ENCODE measurements around the gene THEM5.

THEM5 gene

DNA sequence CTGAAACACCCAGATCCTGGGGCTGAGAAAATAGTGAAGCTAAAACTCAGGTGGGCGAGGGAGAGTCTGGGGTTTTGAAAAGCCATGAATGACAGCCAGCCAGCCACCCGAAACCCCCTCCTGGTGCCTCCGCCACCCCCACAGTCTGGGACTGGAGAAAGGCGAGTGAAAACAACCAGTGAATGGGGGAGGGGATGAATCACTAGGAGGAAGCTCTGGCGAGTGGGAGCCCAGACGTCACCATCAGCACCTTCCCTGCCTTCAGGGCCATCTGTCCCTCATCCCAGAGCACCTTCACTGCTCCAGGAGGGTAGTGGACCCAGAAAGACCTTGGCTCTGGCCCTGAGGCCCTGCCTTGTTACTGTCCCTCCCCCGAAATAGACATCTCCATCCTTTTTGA, 31.1 kb downstream of the THEM5 start:
- TF ChIP-seq, protein P1, sequence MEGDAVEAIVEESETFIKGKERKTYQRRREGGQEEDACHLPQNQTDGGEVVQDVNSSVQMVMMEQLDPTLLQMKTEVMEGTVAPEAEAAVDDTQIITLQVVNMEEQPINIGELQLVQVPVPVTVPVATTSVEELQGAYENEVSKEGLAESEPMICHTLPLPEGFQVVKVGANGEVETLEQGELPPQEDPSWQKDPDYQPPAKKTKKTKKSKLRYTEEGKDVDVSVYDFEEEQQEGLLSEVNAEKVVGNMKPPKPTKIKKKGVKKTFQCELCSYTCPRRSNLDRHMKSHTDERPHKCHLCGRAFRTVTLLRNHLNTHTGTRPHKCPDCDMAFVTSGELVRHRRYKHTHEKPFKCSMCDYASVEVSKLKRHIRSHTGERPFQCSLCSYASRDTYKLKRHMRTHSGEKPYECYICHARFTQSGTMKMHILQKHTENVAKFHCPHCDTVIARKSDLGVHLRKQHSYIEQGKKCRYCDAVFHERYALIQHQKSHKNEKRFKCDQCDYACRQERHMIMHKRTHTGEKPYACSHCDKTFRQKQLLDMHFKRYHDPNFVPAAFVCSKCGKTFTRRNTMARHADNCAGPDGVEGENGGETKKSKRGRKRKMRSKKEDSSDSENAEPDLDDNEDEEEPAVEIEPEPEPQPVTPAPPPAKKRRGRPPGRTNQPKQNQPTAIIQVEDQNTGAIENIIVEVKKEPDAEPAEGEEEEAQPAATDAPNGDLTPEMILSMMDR (IDR thresholded peaks at IDR 0.05; ENCODE audit: control insufficient read depth, insufficient read depth, low read depth, low read length, missing control alignments), result no peak
- no peak overlapping the region for H3K4me3 ChIP-seq (ENCODE audit: control insufficient read depth, low read depth, low read length)
- no peak for DNase-seq (ENCODE audit: low read depth)

DNA sequence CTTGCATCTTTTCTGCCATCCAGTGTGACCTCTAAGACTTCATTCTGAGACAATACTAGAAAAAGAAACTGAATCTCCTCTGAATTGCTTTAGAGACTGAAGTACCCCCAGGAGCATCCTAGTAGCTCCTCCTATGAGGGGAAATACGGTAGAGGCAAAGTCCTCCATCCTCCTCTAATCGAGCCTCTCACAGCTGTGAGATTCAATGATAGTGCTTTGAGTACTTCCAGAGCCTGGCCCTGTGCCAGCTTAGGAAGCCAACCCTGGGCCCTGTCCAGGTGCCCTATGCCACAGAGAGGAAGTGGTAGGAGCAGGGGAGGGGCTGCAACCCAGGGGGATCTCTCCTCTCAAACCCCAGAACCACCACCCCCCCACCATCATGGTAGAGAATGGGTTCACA, 32.6 kb downstream of the THEM5 start:
- no peak for DNase-seq (ENCODE audit: low read depth)
- TF ChIP-seq, protein P1 (IDR thresholded peaks at IDR 0.05; ENCODE audit: control insufficient read depth, insufficient read depth, low read depth, low read length, missing control alignments), result no peak
- no peak overlapping the region for H3K4me3 ChIP-seq (ENCODE audit: control insufficient read depth, low read depth, low read length)

DNA sequence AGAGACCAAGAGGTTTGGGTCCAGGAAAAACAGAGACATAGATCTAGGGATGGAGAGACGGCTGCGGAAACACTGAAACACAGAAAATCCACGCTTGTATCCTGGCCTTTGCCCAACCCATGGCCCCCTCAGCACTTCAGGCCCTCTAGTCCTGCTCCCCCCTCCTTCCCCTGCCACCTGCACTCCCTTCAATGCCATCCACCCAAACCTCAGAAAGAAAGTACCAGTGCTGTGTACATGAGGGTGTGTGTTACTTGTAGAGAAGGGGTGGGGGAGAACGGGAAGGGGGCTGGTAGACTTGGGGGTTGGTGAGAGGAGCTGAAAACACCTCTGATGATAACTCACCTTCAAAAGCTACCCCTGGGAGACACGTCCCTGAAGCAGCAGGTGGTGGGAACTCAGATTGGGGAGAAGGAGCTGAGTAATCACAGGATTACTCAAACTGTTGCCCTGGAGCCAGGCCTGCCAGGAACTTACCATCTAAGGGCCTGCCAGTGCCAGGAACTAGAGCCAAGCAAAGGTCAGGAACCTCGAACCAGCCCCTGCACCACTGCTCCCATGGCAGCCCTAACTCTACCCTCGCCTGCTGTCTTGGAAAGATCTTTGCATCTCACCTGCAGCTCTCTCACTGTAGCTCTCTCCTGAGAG, 33.4 kb downstream of the THEM5 start:
- no peak overlapping the region for H3K4me3 ChIP-seq (ENCODE audit: control insufficient read depth, low read depth, low read length)
- TF ChIP-seq, protein P1 (IDR thresholded peaks at IDR 0.05; ENCODE audit: control insufficient read depth, insufficient read depth, low read depth, low read length, missing control alignments), result no peak
- no peak for DNase-seq (ENCODE audit: low read depth)

DNA sequence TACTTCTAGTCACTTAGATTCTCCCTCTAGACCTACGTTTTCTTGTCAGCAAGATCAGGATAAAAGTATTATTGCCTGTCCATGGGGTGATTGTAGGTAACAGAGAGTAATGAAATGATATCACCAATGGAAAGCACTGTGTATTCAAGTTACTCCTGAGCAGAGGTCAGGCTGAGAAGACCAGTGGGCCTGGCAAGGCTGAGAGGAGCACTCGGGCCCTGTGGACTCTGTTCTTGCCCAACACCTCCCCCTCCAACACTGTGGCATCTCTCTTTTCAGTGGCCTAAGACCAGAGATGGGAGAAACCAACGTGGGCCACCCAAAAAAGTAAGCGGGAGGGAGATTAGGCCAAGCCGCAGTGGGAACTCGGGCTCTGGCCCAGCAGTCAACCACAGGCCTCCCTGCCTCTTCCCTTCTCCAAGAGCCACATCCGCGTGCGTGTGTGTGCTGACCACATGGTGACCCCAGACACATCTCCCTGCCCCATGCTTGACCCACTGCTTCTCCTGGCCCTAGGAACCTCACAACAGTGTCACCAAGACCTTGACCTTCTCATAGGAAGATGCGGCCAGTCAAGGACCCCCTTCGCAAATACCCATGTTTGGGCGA, 34.2 kb downstream of the THEM5 start:
- DNase-seq (ENCODE audit: low read depth), result no peak
- TF ChIP-seq, protein P1 (IDR thresholded peaks at IDR 0.05; ENCODE audit: control insufficient read depth, insufficient read depth, low read depth, low read length, missing control alignments), result no peak
- no peak overlapping the region for H3K4me3 ChIP-seq (ENCODE audit: control insufficient read depth, low read depth, low read length)

DNA sequence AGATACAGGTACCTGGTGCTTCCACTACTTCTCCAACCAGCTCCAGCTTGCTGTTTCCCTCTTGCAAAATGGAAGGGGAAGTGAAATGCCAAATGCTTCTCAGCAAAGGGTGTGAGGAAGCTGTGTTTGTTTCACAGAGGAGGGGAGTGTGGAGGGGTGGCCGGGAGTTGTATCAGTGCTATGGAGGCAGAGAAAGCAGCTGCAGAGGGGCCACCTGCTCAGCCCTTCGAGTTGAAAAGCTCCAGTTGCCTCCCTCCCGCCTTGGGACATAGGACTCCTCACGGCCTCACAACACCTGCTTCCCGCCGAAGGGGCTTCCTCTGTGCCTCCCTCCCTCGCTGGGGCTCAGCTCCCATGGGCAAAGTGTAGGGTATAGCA, 36.2 kb downstream of the THEM5 start:
- no peak for DNase-seq (ENCODE audit: low read depth)
- no peak overlapping the region for H3K4me3 ChIP-seq (ENCODE audit: control insufficient read depth, low read depth, low read length)
- TF ChIP-seq, protein P1 (IDR thresholded peaks at IDR 0.05; ENCODE audit: control insufficient read depth, insufficient read depth, low read depth, low read length, missing control alignments), result no peak

DNA sequence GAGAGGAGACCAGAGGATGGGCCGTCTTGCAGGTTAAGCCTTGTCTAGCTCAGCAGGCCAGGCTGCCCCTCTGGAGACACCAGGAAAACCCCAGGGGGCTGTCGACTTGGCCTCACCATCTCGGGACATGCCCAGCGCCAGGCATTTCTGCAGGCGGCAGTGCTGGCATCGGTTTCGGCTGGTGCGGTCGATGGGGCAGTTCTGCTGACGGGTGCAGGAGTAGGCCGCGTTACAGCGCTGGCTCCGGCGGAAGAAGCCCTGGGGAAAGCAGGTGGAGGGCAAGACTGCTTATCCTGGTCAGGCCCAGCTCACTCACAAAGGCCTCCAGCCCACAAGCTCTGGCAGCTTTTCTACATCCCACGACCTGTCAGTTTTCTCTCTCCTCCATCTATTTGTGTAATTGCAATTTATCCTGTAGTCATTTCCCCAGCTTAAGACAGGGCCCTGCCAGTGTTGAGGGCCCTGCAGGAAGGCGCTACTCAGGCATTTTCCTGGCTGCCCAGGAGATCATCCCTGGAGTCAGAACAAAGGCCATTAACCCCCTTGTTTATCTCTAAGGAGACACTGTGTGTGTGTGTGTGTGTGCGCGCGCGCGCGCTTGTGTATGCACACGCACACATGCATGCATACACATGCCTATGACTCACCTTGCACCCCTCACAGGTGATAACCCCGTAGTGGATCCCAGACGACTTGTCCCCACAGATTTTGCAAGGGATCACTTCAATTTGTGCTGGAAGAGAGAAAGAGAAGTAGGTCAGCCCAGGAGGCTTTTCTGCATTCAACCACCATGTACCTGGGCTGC, 36.8 kb downstream of the THEM5 start:
- no peak for DNase-seq (ENCODE audit: low read depth)
- TF ChIP-seq, protein P1 (IDR thresholded peaks at IDR 0.05; ENCODE audit: control insufficient read depth, insufficient read depth, low read depth, low read length, missing control alignments), result no peak

More for the DNA sequence above, 36.8 kb downstream of the THEM5 start:
- no peak overlapping the region for H3K4me3 ChIP-seq (ENCODE audit: control insufficient read depth, low read depth, low read length)
